Measurements from ENCODE around the gene BBIP1. TPM values are rescaled to one million over a fixed set of nuclear protein-coding genes. Genes with fewer than 3 reads are reported as not detected.

BBIP1 gene
- total RNA-seq, 4 donors from 2014 or later = 9.8 to 32.2 (median 14.5) TPM

- Histone ChIP-seq H3K27me3 (no peaks in the 10 kb centered on the region), H3K4me3 (no peak overlapping the region), H3K4me1 (peaks cover 0 to 1% (median 0%) of the 10 kb centered on the region in 4 donors), H3K36me3 (peaks cover 0 to 35% (median 0%) of the 10 kb centered on the region in 3 donors), H3K27ac (no peak overlapping the region), H3K9me3 (no peaks in the 10 kb centered on the region)
- no peak for DNase-seq
- TF ChIP-seq CTCF (IDR thresholded peaks at IDR 0.05) (no peak), POLR2A (IDR thresholded peaks at IDR 0.05) (no peak)
Measured at GRCh38 chr10:110901954-110902819, 16.8 kb downstream of the BBIP1 start.

GRCh38 chr10:110900983-110901382 lies 18.0 kb downstream of the BBIP1 start:
- H3K4me1 ChIP-seq = peaks cover 0 to 12% (median 0%) of the 10 kb centered on the region in 4 donors
- no peaks in the 10 kb centered on the region for H3K27me3 ChIP-seq
- no peak overlapping the region for H3K27ac ChIP-seq
- TF ChIP-seq POLR2A (IDR thresholded peaks at IDR 0.05) (no peak), CTCF (IDR thresholded peaks at IDR 0.05) (no peak)
- H3K36me3 ChIP-seq = peaks cover 0 to 47% (median 0%) of the 10 kb centered on the region in 3 donors
- no peak overlapping the region for H3K4me3 ChIP-seq
- DNase-seq = no peak
- no peaks in the 10 kb centered on the region for H3K9me3 ChIP-seq

GRCh38 chr10:110898391-110898790 lies 20.6 kb downstream of the BBIP1 start:
- Histone ChIP-seq H3K27ac (no peak overlapping the region), H3K36me3 (peaks cover 0 to 70% (median 0%) of the 10 kb centered on the region in 3 donors), H3K4me3 (no peak overlapping the region), H3K27me3 (no peaks in the 10 kb centered on the region), H3K9me3 (no peaks in the 10 kb centered on the region), H3K4me1 (peaks cover 0 to 22% (median 0%) of the 10 kb centered on the region in 4 donors)
- no peak for DNase-seq
- TF ChIP-seq POLR2A (IDR thresholded peaks at IDR 0.05) = no peak
- TF ChIP-seq CTCF (IDR thresholded peaks at IDR 0.05) = no peak

GRCh38 chr10:110897184-110897583 lies 21.8 kb downstream of the BBIP1 start:
- TF ChIP-seq CTCF (IDR thresholded peaks at IDR 0.05) (no peak), POLR2A (IDR thresholded peaks at IDR 0.05) (no peak)
- Histone ChIP-seq H3K4me1 (peaks cover 0 to 26% (median 0%) of the 10 kb centered on the region in 4 donors), H3K4me3 (no peak overlapping the region), H3K9me3 (no peaks in the 10 kb centered on the region), H3K27me3 (no peaks in the 10 kb centered on the region), H3K36me3 (peaks cover 0 to 77% (median 0%) of the 10 kb centered on the region in 3 donors), H3K27ac (no peak overlapping the region)
- no peak for DNase-seq

GRCh38 chr10:110893559-110894179 lies 25.3 kb downstream of the BBIP1 start:
- no peak for TF ChIP-seq POLR2A (IDR thresholded peaks at IDR 0.05)
- peak; percentile 29 to 70 (median 66) for TF ChIP-seq CTCF (IDR thresholded peaks at IDR 0.05)
- Histone ChIP-seq H3K27me3 (no peaks in the 10 kb centered on the region), H3K4me3 (no peak overlapping the region), H3K4me1 (peaks cover 0 to 26% (median 0%) of the 10 kb centered on the region in 4 donors), H3K9me3 (no peaks in the 10 kb centered on the region), H3K27ac (no peak overlapping the region), H3K36me3 (peaks cover 0 to 88% (median 0%) of the 10 kb centered on the region in 3 donors)
- no peak for DNase-seq
